HG03196 (cell line): ENCODE data around the gene GAREM2.

Source experiments
- ATAC-seq: cut with Tn5 transposase; IDR thresholded peaks from one replicate; pipeline ENCODE4 v1.9.1; 2021; ENCODE audit not compliant: unreplicated experiment

GAREM2 gene

GRCh38 chr2:26185954-26186770 is 13.3 kb downstream of the GAREM2 start:
- ATAC-seq = no peak

- ATAC-seq = no peak
These were observed 14.2 kb downstream of the GAREM2 start for GRCh38 chr2:26187114-26187513.

GRCh38 chr2:26187537-26188104 is 14.7 kb downstream of the GAREM2 start:
- no peak for ATAC-seq

- no peak for ATAC-seq
These were observed 16.2 kb downstream of the GAREM2 start for GRCh38 chr2:26189123-26189522.

GRCh38 chr2:26189751-26190150 is 16.9 kb downstream of the GAREM2 start:
- no peak for ATAC-seq

GRCh38 chr2:26190369-26190768 is 17.5 kb downstream of the GAREM2 start:
- no peak for ATAC-seq

GRCh38 chr2:26191316-26192159 is 18.6 kb downstream of the GAREM2 start:
- ATAC-seq = no peak

GRCh38 chr2:26193578-26194231 is 20.8 kb downstream of the GAREM2 start:
- ATAC-seq = no peak

GRCh38 chr2:26195040-26195984 is 22.4 kb downstream of the GAREM2 start:
- no peak for ATAC-seq

GRCh38 chr2:26196683-26197418 is 24.0 kb downstream of the GAREM2 start:
- ATAC-seq = no peak

- ATAC-seq = no peak
These were observed 24.6 kb downstream of the GAREM2 start for GRCh38 chr2:26197516-26197915.

- ATAC-seq = no peak
These were observed 30.1 kb downstream of the GAREM2 start for GRCh38 chr2:26202981-26203490.

- ATAC-seq = no peak
These were observed 31.0 kb downstream of the GAREM2 start for GRCh38 chr2:26203906-26204305.

GRCh38 chr2:26212011-26212410 is 39.1 kb downstream of the GAREM2 start:
- no peak for ATAC-seq

- ATAC-seq = no peak
These were observed 41.9 kb downstream of the GAREM2 start for GRCh38 chr2:26214759-26215158.

- ATAC-seq = no peak
These were observed 42.9 kb downstream of the GAREM2 start for GRCh38 chr2:26215833-26216232.

- no peak for ATAC-seq
These were observed 43.7 kb downstream of the GAREM2 start for GRCh38 chr2:26216587-26216986.

- no peak for ATAC-seq
These were observed 44.8 kb downstream of the GAREM2 start for GRCh38 chr2:26217720-26218119.

- ATAC-seq = no peak
These were observed 50.1 kb downstream of the GAREM2 start for GRCh38 chr2:26223018-26223417.
